Duodenal mucosa (tissue), 2 donors: ENCODE results near the gene SIK3.
A peak's percentile ranks its signal among the peaks of the same experiment; 100 is the strongest.
"Not testable (repeated sequence)": the region's sequence is repeated elsewhere in the genome, so short reads cannot be mapped to it uniquely, and the experiment has no call there.

Experiments
- H3K27ac ChIP-seq: one replicate; pipeline ENCODE4 v1.7.0; 2013; ENCODE audit warnings: low read depth, low read length
- H3K27me3 ChIP-seq, 2 donors: one replicate each; pipeline ENCODE4 v1.7.0; 2013; ENCODE audit warnings: low read length in 2 of 2, control low read depth in 1 of 2; ENCODE audit not compliant: insufficient read depth in 2 of 2, control insufficient read depth in 1 of 2
- H3K36me3 ChIP-seq, 2 donors: one replicate each; pipeline ENCODE4 v1.7.0; 2013; ENCODE audit warnings: low read length in 2 of 2, control low read depth in 1 of 2; ENCODE audit not compliant: insufficient read depth in 2 of 2, control insufficient read depth in 1 of 2
- H3K4me1 ChIP-seq, 2 donors: one replicate each; pipeline ENCODE4 v1.7.0; 2013; ENCODE audit warnings: low read length in 2 of 2, control low read depth in 1 of 2; ENCODE audit not compliant: insufficient read depth in 2 of 2, control insufficient read depth in 1 of 2
- H3K4me3 ChIP-seq, 2 donors: one replicate each; pipeline ENCODE4 v1.7.0; 2013; ENCODE audit warnings: low read length in 2 of 2, low read depth in 1 of 2
- H3K9ac ChIP-seq, 2 donors: one replicate each; pipeline ENCODE4 v1.7.0; 2013; ENCODE audit warnings: low read length in 2 of 2, low read depth in 1 of 2
- H3K9me3 ChIP-seq, 2 donors: one replicate each; pipeline ENCODE4 v1.7.0; 2013; ENCODE audit warnings: low read length in 2 of 2, control low read depth in 1 of 2; ENCODE audit not compliant: control insufficient read depth in 1 of 2

Gene SIK3

GRCh38 chr11:116840746-116841296 lies 257.4 kb downstream of the SIK3 start:
- H3K27ac ChIP-seq = no peak overlapping the region
- peaks cover 33 to 47% of the 10 kb centered on the region in 2 donors for H3K4me1 ChIP-seq
- H3K9ac ChIP-seq = no peak overlapping the region

GRCh38 chr11:116840224-116840745 lies 257.9 kb downstream of the SIK3 start:
- Histone ChIP-seq H3K27ac (no peak overlapping the region), H3K4me3 (no peak overlapping the region), H3K9ac (no peak overlapping the region), H3K9me3 (no peaks in the 10 kb centered on the region), H3K4me1 (peaks cover 35 to 49% of the 10 kb centered on the region in 2 donors), H3K27me3 (no peaks in the 10 kb centered on the region), H3K36me3 (peaks cover 11 to 15% of the 10 kb centered on the region in 2 donors)

More at GRCh38 chr11:116840746-116841296, 257.4 kb downstream of the SIK3 start:
- Histone ChIP-seq H3K4me3 (no peak overlapping the region), H3K27me3 (no peaks in the 10 kb centered on the region), H3K9me3 (no peaks in the 10 kb centered on the region), H3K36me3 (peaks cover 11 to 21% of the 10 kb centered on the region in 2 donors)

- Histone ChIP-seq H3K27me3 (no peaks in the 10 kb centered on the region), H3K4me1 (peaks cover 35 to 46% of the 10 kb centered on the region in 2 donors), H3K36me3 (peaks cover 2 to 3% of the 10 kb centered on the region in 2 donors), H3K9me3 (no peaks in the 10 kb centered on the region), H3K4me3 (no peak overlapping the region), H3K9ac (no peak overlapping the region), H3K27ac (no peak overlapping the region)
Observed at GRCh38 chr11:116838321-116839084, 259.7 kb downstream of the SIK3 start.

GRCh38 chr11:116837231-116838091 lies 260.8 kb downstream of the SIK3 start, which contains the start of gene APOA1:
Gene APOA1, minus strand, starts transcription at chr11:116837622. Its CDS starts 235 bp downstream, at chr11:116837387.
- H3K27ac ChIP-seq = no peak within 1 kb of the TSS
- peak within 1 kb of the TSS; percentile 51 to 54 for H3K4me3 ChIP-seq

DNA sequence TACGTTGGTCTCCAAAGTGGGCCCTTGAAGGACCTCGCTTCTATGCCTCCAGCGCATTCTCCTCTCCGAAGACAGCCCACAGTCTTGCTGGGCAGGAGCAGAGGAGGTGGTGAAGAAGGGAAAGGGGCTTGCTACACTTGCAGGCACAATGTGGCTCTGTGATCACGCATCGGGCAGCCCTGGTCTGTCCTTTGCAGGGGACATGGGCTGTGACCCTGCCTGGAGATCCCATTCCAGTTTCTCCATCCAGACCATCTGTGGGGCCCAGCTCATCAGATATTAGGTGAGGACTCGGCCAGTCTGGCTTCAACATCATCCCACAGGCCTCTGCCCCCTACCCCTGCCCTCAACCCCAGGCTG lies 261.6 kb downstream of the SIK3 start:
- Histone ChIP-seq H3K27me3 (no peaks in the 10 kb centered on the region), H3K4me1 (peaks cover 42 to 48% of the 10 kb centered on the region in 2 donors), H3K36me3 (no peaks in the 10 kb centered on the region), H3K9ac (peak overlapping the region in 1 of 2 donors; percentile 16), H3K27ac (no peak overlapping the region), H3K4me3 (peak overlapping the region; percentile 51 to 54), H3K9me3 (no peaks in the 10 kb centered on the region)

More at GRCh38 chr11:116837231-116838091, 260.8 kb downstream of the SIK3 start, which contains the start of gene APOA1:
- no peaks in the 10 kb centered on the region for H3K27me3 ChIP-seq
- H3K9me3 ChIP-seq = no peaks in the 10 kb centered on the region
- peak within 1 kb of the TSS in 1 of 2 donors; percentile 16 for H3K9ac ChIP-seq
- H3K4me1 ChIP-seq = peaks cover 37 to 40% of the 10 kb centered on the region in 2 donors
- no peaks in the 10 kb centered on the region for H3K36me3 ChIP-seq

DNA sequence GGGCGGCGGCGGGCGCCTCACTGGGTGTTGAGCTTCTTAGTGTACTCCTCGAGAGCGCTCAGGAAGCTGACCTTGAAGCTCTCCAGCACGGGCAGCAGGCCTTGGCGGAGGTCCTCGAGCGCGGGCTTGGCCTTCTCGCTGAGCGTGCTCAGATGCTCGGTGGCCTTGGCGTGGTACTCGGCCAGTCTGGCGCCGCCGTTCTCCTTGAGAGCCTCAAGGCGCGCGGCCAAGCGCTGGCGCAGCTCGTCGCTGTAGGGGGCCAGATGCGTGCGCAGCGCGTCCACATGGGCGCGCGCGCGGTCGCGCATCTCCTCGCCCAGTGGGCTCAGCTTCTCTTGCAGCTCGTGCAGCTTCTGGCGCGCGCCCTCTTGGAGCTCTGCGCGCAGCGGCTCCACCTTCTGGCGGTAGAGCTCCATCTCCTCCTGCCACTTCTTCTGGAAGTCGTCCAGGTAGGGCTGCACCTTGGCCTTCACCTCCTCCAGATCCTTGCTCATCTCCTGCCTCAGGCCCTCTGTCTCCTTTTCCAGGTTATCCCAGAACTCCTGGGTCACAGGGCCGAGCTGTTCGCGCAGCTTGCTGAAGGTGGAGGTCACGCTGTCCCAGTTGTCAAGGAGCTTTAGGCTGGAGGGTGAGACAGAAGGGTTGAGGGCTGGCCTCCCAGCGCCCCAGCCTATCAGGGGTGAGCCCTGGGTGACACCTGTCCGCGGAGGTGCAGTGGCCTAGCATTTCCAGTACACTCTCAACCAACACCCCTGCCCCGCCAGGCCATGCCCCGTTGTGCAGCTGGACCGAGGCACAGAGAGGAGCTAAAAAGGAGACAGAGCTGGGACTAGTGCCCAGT lies 262.2 kb downstream of the SIK3 start:
- peak overlapping the region; percentile 52 for H3K27ac ChIP-seq

GRCh38 chr11:116835042-116835772 lies 263.0 kb downstream of the SIK3 start:
- no peaks in the 10 kb centered on the region for H3K36me3 ChIP-seq
- H3K9ac ChIP-seq = no peak overlapping the region
- H3K27ac ChIP-seq = peak overlapping the region; percentile 43
- peak overlapping the region; percentile 51 to 54 for H3K4me3 ChIP-seq
- no peaks in the 10 kb centered on the region for H3K9me3 ChIP-seq
- no peaks in the 10 kb centered on the region for H3K27me3 ChIP-seq
- peaks cover 37% of the 10 kb centered on the region in 2 donors for H3K4me1 ChIP-seq

More for the DNA sequence above, 262.2 kb downstream of the SIK3 start:
- peaks cover 38 to 43% of the 10 kb centered on the region in 2 donors for H3K4me1 ChIP-seq
- H3K27me3 ChIP-seq = no peaks in the 10 kb centered on the region
- H3K9me3 ChIP-seq = no peaks in the 10 kb centered on the region
- peak overlapping the region; percentile 16 to 35 for H3K9ac ChIP-seq
- H3K4me3 ChIP-seq = peak overlapping the region; percentile 51 to 54
- H3K36me3 ChIP-seq = no peaks in the 10 kb centered on the region

DNA sequence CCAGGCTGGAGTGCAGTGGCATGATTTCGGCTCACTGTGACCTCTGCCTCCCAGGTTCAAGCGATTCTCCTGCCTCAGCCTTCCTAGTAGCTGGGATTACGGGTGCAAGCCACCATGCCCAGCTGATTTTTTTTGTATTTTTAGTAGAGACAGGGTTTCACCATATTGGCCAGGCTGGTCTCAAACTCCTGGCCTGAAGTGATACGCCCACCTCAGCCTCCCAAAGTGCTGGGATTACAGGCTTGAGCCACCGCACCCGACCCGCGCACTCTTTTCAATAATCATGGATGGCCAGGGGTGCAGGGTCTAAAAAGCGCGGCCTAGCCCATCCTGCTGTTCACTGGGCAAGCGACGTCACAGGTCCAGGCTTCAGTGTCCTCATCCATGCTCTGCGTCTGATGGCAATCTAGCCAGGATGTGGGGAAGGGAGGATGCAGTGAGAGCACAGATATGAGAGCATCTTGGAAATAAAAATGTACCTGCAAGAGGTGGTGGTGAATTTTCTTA lies 263.6 kb downstream of the SIK3 start:
- H3K4me3 ChIP-seq, H3K27ac ChIP-seq, H3K9ac ChIP-seq, H3K36me3 ChIP-seq, H3K9me3 ChIP-seq, H3K27me3 ChIP-seq: not testable (repeated sequence)
- H3K4me1 ChIP-seq = peaks cover 38 to 40% of the 10 kb centered on the region in 2 donors
